OCI-LY1 (cell line): ENCODE results near the gene PLEKHA7.

ENCODE experiments used
- H2AFZ ChIP-seq: fragments of 200-600 bp; sonication (generic), shearing (Covaris generic); 2 replicates; pipeline ENCODE4 v1.6.0; 2014; ENCODE audit warnings: antibody characterized with exemption, mild to moderate bottlenecking, low read length
- H3F3A ChIP-seq: fragments of 200-600 bp; sonication (generic), shearing (Covaris generic); 2 replicates; pipeline ENCODE4 v1.6.0; 2014; ENCODE audit warnings: mild to moderate bottlenecking, antibody characterized with exemption, low read length, moderate library complexity; ENCODE audit not compliant: insufficient read depth
- H3K27ac ChIP-seq: fragments of 200-600 bp; sonication (generic); 2 replicates; pipeline ENCODE4 v1.5.1; 2014; ENCODE audit warnings: low read length, mixed run types, mild to moderate bottlenecking, low read depth; ENCODE audit not compliant: poor library complexity, severe bottlenecking
- H3K27me3 ChIP-seq: fragments of 200-600 bp; sonication (generic); 2 replicates; pipeline ENCODE4 v1.6.0; 2014; ENCODE audit warnings: antibody characterized with exemption, mild to moderate bottlenecking, low read length, moderate library complexity; ENCODE audit not compliant: insufficient read depth
- H3K36me3 ChIP-seq: fragments of 200-600 bp; sonication (generic); 2 replicates; pipeline ENCODE4 v1.6.1; 2014; ENCODE audit warnings: mild to moderate bottlenecking, antibody characterized with exemption, low read length, moderate library complexity, mixed read lengths; ENCODE audit not compliant: insufficient read depth
- H3K4me1 ChIP-seq: fragments of 200-600 bp; sonication (generic); 2 replicates; pipeline ENCODE4 v1.5.1; 2014; ENCODE audit warnings: mild to moderate bottlenecking, low read length, moderate library complexity; ENCODE audit not compliant: insufficient read depth, severe bottlenecking
- H3K4me2 ChIP-seq: fragments of 200-600 bp; sonication (generic), shearing (Covaris generic); 2 replicates; pipeline ENCODE4 v1.6.1; 2014; ENCODE audit warnings: low read length
- H3K4me3 ChIP-seq: fragments of 200-600 bp; sonication (generic); 2 replicates; pipeline ENCODE4 v1.5.1; 2014; ENCODE audit warnings: low read length, low read depth, mild to moderate bottlenecking, mixed read lengths; ENCODE audit not compliant: poor library complexity, severe bottlenecking
- H3K79me2 ChIP-seq: fragments of 200-600 bp; shearing (Covaris generic); 2 replicates; pipeline ENCODE4 v1.6.1; 2016; ENCODE audit warnings: mixed run types, low read length, mixed read lengths; ENCODE audit not compliant: insufficient read depth
- H3K9ac ChIP-seq: fragments of 200-600 bp; sonication (generic), shearing (Covaris generic); 2 replicates; pipeline ENCODE4 v1.6.1; 2014; ENCODE audit warnings: mild to moderate bottlenecking, low read length, mixed read lengths
- H3K9me2 ChIP-seq: fragments of 200-600 bp; sonication (generic), shearing (Covaris generic); 2 replicates; pipeline ENCODE4 v1.6.1; 2014; ENCODE audit warnings: low read depth, mild to moderate bottlenecking, low read length, mixed read lengths
- H3K9me3 ChIP-seq: fragments of 200-600 bp; shearing (Covaris generic); 2 replicates; pipeline ENCODE4 v1.6.1; 2014; ENCODE audit warnings: low read length, mixed read lengths
- H4K20me1 ChIP-seq: fragments of 200-600 bp; sonication (generic), shearing (Covaris generic); 2 replicates; pipeline ENCODE4 v1.6.0; 2016; ENCODE audit warnings: mild to moderate bottlenecking, low read length; ENCODE audit not compliant: insufficient read depth
- CTCF ChIP-seq: fragments of 200-600 bp; sonication (generic), shearing (Covaris generic); IDR thresholded peaks from 2 replicates; pipeline ENCODE4 v1.5.1; 2017; ENCODE audit warnings: mild to moderate bottlenecking, antibody characterized with exemption, low read length, moderate library complexity, mixed read lengths
- EZH2 ChIP-seq: fragments of 200-600 bp; sonication (generic), shearing (Covaris generic); IDR thresholded peaks from 2 replicates; pipeline ENCODE4 v1.8.0; 2017; ENCODE audit warnings: borderline replicate concordance, mixed run types, mild to moderate bottlenecking, antibody characterized with exemption, low read length, moderate library complexity, mixed read lengths

The PLEKHA7 gene

GRCh38 chr11:16933756-16934603 is 80.2 kb downstream of the PLEKHA7 start:
- H3K27ac ChIP-seq = no peak overlapping the region
- no peaks in the 10 kb centered on the region for H3K9me3 ChIP-seq
- no peaks in the 10 kb centered on the region for H3K9me2 ChIP-seq
- H2AFZ ChIP-seq = no peak overlapping the region
- H3K4me1 ChIP-seq = no peaks in the 10 kb centered on the region
- no peak overlapping the region for H3K9ac ChIP-seq
- TF ChIP-seq EZH2 (no peak), CTCF (no peak)
- no peaks in the 10 kb centered on the region for H3K36me3 ChIP-seq
- no peak overlapping the region for H3K4me2 ChIP-seq
- H4K20me1 ChIP-seq = no peaks in the 10 kb centered on the region
- H3K27me3 ChIP-seq = 0 out of 2 replicates have a peak, but pooled peaks cover 5% of the 10 kb centered on the region
- no peak overlapping the region for H3K4me3 ChIP-seq
- H3F3A ChIP-seq = no peaks in the 10 kb centered on the region
- H3K79me2 ChIP-seq = no peaks in the 10 kb centered on the region

GRCh38 chr11:16933291-16933690 is 80.9 kb downstream of the PLEKHA7 start:
- Histone ChIP-seq H3K27me3 (0 out of 2 replicates have a peak, but pooled peaks cover 5% of the 10 kb centered on the region), H3K4me3 (no peak overlapping the region), H3F3A (no peaks in the 10 kb centered on the region), H4K20me1 (no peaks in the 10 kb centered on the region), H3K9ac (no peak overlapping the region), H3K27ac (no peak overlapping the region), H2AFZ (no peak overlapping the region), H3K4me2 (no peak overlapping the region), H3K36me3 (no peaks in the 10 kb centered on the region), H3K4me1 (no peaks in the 10 kb centered on the region), H3K9me3 (no peaks in the 10 kb centered on the region), H3K9me2 (no peaks in the 10 kb centered on the region), H3K79me2 (no peaks in the 10 kb centered on the region)
- TF ChIP-seq CTCF = no peak
- TF ChIP-seq EZH2 = no peak

GRCh38 chr11:16928044-16928443 is 86.2 kb downstream of the PLEKHA7 start:
- Histone ChIP-seq H4K20me1 (no peaks in the 10 kb centered on the region), H3K4me2 (no peak overlapping the region), H2AFZ (no peak overlapping the region), H3K9me3 (no peaks in the 10 kb centered on the region), H3K4me3 (no peak overlapping the region), H3K9me2 (no peaks in the 10 kb centered on the region), H3K4me1 (no peaks in the 10 kb centered on the region), H3K79me2 (no peaks in the 10 kb centered on the region), H3K9ac (no peak overlapping the region), H3K27ac (no peak overlapping the region), H3K27me3 (0 out of 2 replicates have a peak, but pooled peaks cover 3% of the 10 kb centered on the region), H3F3A (no peaks in the 10 kb centered on the region), H3K36me3 (no peaks in the 10 kb centered on the region)
- TF ChIP-seq EZH2 = no peak
- TF ChIP-seq CTCF = no peak
